GM19467 (cell line): Measurements from ENCODE around the gene ING5.
"Not testable (repeated sequence)": the region's sequence is repeated elsewhere in the genome, so short reads cannot be mapped to it uniquely, and the experiment has no call there.

Experiments
- ATAC-seq: cut with Tn5 transposase; IDR thresholded peaks from one replicate; pipeline ENCODE4 v1.9.1; 2021; ENCODE audit warnings: mild to moderate bottlenecking, moderate library complexity; ENCODE audit not compliant: unreplicated experiment

ING5 gene

GRCh38 chr2:241736111-241736510 lies 34.3 kb downstream of the ING5 start:
- no peak for ATAC-seq

- no peak for ATAC-seq
Observed at GRCh38 chr2:241738040-241738686, 36.3 kb downstream of the ING5 start.

GRCh38 chr2:241739177-241739576 lies 37.3 kb downstream of the ING5 start:
- no peak for ATAC-seq

GRCh38 chr2:241739651-241740050 lies 37.8 kb downstream of the ING5 start:
- no peak for ATAC-seq

GRCh38 chr2:241741016-241741415 lies 39.2 kb downstream of the ING5 start:
- no peak for ATAC-seq

- no peak for ATAC-seq
Observed at GRCh38 chr2:241742320-241742939, 40.6 kb downstream of the ING5 start.

GRCh38 chr2:241743008-241743407 lies 41.2 kb downstream of the ING5 start:
- ATAC-seq: not testable (repeated sequence)

GRCh38 chr2:241743620-241744019 lies 41.8 kb downstream of the ING5 start:
- no peak for ATAC-seq

GRCh38 chr2:241744028-241744754 lies 42.4 kb downstream of the ING5 start:
- ATAC-seq: no peak

GRCh38 chr2:241745276-241745675 lies 43.4 kb downstream of the ING5 start:
- ATAC-seq: no peak

GRCh38 chr2:241746084-241746483 lies 44.2 kb downstream of the ING5 start:
- ATAC-seq: no peak

- no peak for ATAC-seq
Observed at GRCh38 chr2:241748468-241749256, 46.8 kb downstream of the ING5 start.

- ATAC-seq: no peak
Observed at GRCh38 chr2:241750076-241750840, 48.4 kb downstream of the ING5 start.

- no peak for ATAC-seq
Observed at GRCh38 chr2:241751152-241751551, 49.3 kb downstream of the ING5 start.

GRCh38 chr2:241751776-241752175 lies 49.9 kb downstream of the ING5 start:
- ATAC-seq: no peak

- ATAC-seq: no peak
Observed at GRCh38 chr2:241752253-241752652, 50.4 kb downstream of the ING5 start.

- no peak for ATAC-seq
Observed at GRCh38 chr2:241752689-241753276, 50.9 kb downstream of the ING5 start.

GRCh38 chr2:241753493-241753892 lies 51.7 kb downstream of the ING5 start:
- no peak for ATAC-seq

- no peak for ATAC-seq
Observed at GRCh38 chr2:241754042-241754441, 52.2 kb downstream of the ING5 start.

GRCh38 chr2:241755166-241755565 lies 53.3 kb downstream of the ING5 start:
- no peak for ATAC-seq
